AG09309 (cell line): ENCODE measurements around the gene RNF123.
A peak's percentile ranks its signal among the peaks of the same experiment; 100 is the strongest.

Source experiments
- DNase-seq: peaks from one replicate; pipeline ENCODE4 v3.0.0-alpha.2; 2010; ENCODE audit warnings: low read depth
- H3K4me3 ChIP-seq: 2 replicates; pipeline ENCODE4 v1.5.1; 2011; ENCODE audit warnings: mild to moderate bottlenecking, low read depth, low read length, moderate library complexity; ENCODE audit not compliant: control insufficient read depth
- CTCF ChIP-seq: IDR thresholded peaks from 2 replicates; pipeline ENCODE4 v1.5.1; 2011; ENCODE audit warnings: mild to moderate bottlenecking, low read depth, low read length, inconsistent platforms; ENCODE audit not compliant: insufficient read depth, control insufficient read depth; ENCODE audit errors: missing control alignments

Gene RNF123

GRCh38 chr3:49717959-49718857 is 28.9 kb downstream of the RNF123 start:
- no peak for TF ChIP-seq CTCF
- no peak overlapping the region for H3K4me3 ChIP-seq
- DNase-seq: no peak

GRCh38 chr3:49718858-49719213 is 29.5 kb downstream of the RNF123 start:
- DNase-seq: no peak
- TF ChIP-seq CTCF: no peak
- peak overlapping the region; percentile 42 for H3K4me3 ChIP-seq

- peak; percentile 58 for DNase-seq
- peak; percentile 42 for TF ChIP-seq CTCF
- peak within 1 kb of the TSS; percentile 42 for H3K4me3 ChIP-seq
Measured at GRCh38 chr3:49719214-49719884, 30.0 kb downstream of the RNF123 start, which contains the start of gene AMIGO3. TSS of gene AMIGO3 (minus strand) at chr3:49719684. CDS start at chr3:49719465, 219 bp downstream.

- DNase-seq: no peak
- TF ChIP-seq CTCF: no peak
- H3K4me3 ChIP-seq: no peak overlapping the region
Measured at GRCh38 chr3:49720855-49721595, 31.7 kb downstream of the RNF123 start.

- no peak for TF ChIP-seq CTCF
- no peak overlapping the region for H3K4me3 ChIP-seq
- DNase-seq: no peak
Measured at GRCh38 chr3:49721596-49721895, 32.2 kb downstream of the RNF123 start.

GRCh38 chr3:49721896-49722781 is 32.8 kb downstream of the RNF123 start:
- no peak for TF ChIP-seq CTCF
- H3K4me3 ChIP-seq: peak overlapping the region; percentile 73

More at GRCh38 chr3:49721896-49722781, 32.8 kb downstream of the RNF123 start:
- DNase-seq: no peak
